CD4-positive, alpha-beta T cell treated with Interleukin-17A for 4 hours (primary cell): Measurements from ENCODE around the gene ADGRD1.

Experiments used
- DNase-seq: peaks from one replicate; pipeline ENCODE4 v3.0.0-alpha.2; 2020; ENCODE audit warnings: mixed read lengths

ADGRD1 gene

GRCh38 chr12:131027876-131028586, 74.3 kb downstream of the ADGRD1 start:
- no peak for DNase-seq

GRCh38 chr12:131028587-131029338, 75.1 kb downstream of the ADGRD1 start:
- DNase-seq, result no peak

DNA sequence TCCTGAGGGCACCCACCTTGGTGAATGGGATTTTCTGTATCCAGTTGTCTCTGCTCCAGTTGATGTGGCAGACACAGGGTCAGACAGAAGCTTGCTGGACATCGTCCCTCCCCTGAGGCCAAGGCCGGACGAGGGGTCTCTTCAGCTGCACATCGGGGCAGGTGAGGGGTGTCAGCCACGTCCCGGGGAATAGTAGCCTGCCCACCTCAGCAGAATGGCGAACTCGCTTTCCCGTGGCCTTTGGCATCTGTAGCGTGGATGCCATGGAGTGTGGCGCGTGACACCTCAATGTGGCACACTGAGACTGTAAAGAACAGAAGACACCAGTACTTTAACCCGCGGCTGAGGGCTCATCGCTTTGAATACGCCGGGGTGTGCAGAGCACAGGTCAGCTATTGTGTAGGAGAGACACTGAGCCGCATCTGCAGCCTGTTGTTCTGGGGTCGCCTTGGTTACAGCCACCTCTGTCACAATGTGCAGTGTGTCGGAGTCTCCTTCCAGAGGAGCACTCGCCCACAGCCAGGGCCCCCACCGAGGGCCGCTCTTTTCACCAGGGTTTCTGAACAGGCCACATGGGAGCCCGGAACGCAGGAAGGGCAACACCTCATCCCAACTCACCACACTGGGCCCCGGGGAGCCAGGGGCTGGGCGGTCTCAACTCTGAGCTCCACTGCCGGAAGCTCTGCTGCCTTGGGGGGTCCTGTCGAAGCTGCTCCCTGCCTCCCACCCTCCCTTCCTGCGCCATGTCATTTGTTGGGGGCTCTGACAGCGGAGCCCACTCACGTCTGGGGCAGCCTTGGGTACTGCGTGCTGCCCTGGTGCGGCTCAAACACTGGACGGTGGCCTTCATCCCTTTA, 77.0 kb downstream of the ADGRD1 start:
- no peak for DNase-seq

- DNase-seq, result no peak
Measured at GRCh38 chr12:131032082-131032750, 78.5 kb downstream of the ADGRD1 start.

DNA sequence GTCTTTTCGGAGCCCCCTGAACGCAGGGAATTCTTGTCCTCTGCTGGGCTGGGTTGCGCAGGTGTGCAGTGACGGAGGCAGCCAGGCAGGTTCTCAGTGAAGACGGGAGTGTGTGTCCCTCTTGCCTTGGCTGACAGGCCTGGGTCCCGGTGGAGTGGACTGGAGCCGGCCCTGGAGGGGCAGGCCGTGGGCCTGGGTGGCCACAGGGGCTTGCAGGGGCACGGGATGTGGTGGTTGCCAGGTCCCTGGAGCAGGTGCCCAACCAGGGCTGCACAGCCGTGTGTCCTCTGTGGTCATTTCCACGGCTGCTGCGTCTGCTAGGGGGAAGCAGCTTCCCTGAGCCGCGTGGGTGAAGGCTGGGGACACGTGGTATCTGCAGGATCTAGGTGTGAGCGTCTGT, 79.8 kb downstream of the ADGRD1 start:
- no peak for DNase-seq

DNA sequence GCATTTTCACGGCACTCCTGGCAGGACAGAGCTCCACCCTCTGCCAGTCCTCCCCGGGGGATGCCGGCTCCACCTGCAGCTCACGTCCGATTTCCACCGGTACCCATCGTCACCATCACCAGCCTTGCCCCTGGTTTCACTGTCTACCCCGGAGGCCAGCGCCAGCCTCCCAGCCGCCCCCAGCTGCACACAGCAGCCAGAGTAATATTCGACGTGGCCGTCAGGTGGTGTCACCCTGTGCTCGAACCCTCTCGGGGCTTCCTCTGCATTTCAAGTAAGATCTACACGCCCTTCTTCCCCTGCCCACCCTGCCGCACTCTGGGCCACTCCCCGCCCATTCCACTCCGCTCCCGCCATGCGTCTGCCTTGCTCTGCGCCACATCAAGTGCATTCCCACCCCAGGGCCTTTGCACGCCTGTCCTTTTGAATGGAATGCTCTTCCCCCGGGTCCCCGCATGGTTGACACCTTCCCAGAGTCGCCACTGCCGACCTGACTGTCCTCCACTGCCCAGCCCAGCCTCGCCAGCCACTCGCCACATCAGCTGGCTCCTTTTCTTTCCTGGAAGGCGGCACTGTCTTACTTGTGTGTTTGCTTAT, 80.3 kb downstream of the ADGRD1 start:
- no peak for DNase-seq

GRCh38 chr12:131034631-131035244, 81.0 kb downstream of the ADGRD1 start:
- DNase-seq, result no peak

- DNase-seq, result no peak
Measured at GRCh38 chr12:131035245-131035681, 81.6 kb downstream of the ADGRD1 start.

GRCh38 chr12:131038159-131038558, 84.5 kb downstream of the ADGRD1 start:
- DNase-seq, result no peak

GRCh38 chr12:131038961-131039950, 85.5 kb downstream of the ADGRD1 start:
- DNase-seq, result no peak

DNA sequence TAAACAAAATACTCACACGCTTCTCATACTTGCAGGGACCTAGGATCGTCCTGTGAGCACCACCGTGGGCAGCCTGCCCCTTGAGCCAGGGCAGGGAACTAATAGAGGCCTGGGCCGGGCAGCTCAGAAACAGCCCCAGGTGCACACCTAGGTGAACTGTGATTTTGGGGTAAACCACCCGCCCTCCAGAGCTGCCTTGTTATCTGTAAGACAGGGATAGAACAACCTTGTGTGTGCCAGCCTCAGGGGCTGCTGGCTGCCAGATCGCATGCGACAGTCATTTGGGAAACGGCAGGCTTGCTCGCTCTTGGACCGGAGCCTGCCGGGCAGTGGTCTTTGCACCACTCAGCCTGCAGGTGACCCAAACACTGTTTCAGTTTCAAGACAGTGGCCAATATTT, 86.8 kb downstream of the ADGRD1 start:
- no peak for DNase-seq

- DNase-seq, result no peak
Measured at GRCh38 chr12:131041216-131041967, 87.7 kb downstream of the ADGRD1 start.

GRCh38 chr12:131041968-131042833, 88.5 kb downstream of the ADGRD1 start:
- DNase-seq, result no peak

DNA sequence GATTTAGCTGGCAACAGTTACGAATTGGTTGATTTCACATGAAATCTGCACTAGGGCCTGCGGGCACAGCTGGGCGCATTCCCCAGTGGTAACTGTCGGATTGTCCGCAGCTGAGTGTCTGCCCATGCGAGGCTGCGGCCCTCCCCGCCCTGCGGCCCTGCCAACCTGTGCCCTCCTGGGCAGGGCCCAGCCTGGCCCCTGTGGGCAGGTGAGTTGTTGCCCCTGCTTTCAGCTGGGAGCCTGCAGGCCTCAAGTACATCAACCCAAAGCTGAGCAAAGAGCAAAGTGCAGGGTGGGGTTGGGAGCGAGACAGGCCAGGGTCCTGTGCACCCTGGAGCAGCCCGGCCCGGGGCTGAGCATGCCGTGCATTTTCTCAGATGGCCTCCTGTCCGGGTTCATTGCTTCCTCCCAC, 89.1 kb downstream of the ADGRD1 start:
- no peak for DNase-seq

DNA sequence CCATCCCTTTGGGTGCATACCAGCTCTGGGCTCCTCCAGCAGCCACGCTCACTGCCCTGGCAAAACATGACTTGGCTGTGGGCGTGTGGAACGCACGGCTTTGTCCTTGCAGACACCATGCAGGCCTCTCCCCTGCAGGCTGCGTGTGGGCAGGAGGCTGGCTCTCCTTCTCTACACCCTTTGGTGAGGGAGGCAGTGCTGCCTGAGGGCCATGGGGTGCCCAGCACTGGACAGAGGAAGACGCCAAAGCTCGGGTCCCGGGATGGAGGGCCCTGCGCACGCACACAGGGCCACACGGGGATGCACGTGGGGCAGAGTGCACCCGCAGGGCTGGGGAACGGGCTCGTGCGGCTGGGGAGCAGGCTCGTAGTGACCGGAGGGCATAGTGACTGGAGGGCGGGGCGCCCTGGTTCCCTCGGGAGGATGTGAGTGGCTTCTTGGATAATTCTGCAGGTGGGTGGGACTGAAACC, 89.7 kb downstream of the ADGRD1 start:
- DNase-seq, result no peak

GRCh38 chr12:131044136-131044535, 90.4 kb downstream of the ADGRD1 start:
- no peak for DNase-seq

DNA sequence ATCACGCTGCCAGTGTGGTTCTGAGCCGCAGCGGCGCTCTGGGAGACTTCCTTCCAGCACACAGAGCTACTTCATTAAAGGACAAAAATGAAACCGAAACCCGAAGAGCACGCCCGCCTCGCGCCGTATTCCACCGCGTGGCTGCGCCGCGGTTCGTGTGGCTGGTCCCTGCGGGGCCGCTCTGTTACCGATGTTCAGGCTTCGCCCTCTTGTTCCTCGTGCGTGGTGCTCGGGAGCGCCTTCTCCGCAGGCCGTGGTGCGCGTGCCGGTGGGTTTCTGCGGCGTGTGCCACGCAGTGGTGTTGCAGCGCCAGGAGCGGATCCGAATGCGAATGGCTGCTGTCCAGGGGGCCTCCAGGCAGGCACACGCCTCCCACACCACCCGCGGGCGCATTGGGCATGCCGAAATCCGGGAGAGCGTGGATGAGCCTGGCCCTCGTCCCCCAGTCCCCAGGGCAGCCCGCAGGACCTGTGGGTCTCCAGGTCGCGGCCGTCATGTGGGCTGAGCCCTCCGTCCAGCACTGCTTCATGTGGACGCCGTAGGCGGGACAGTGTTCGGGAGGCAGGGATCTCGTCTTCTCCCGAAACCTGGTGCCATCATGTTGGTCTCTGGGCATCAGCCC, 91.2 kb downstream of the ADGRD1 start:
- no peak for DNase-seq
